NCI-H446 (cell line): Measurements from ENCODE around the gene EEF2.
A peak's percentile ranks its signal among the peaks of the same experiment; 100 is the strongest.
"Not testable (repeated sequence)": the region's sequence is repeated elsewhere in the genome, so short reads cannot be mapped to it uniquely, and the experiment has no call there.

Source experiments
- DNase-seq, 2 experiments: peaks; one replicate each; lab custom pipeline; 2025; lab: John Stamatoyannopoulos, UW

Gene EEF2

DNA sequence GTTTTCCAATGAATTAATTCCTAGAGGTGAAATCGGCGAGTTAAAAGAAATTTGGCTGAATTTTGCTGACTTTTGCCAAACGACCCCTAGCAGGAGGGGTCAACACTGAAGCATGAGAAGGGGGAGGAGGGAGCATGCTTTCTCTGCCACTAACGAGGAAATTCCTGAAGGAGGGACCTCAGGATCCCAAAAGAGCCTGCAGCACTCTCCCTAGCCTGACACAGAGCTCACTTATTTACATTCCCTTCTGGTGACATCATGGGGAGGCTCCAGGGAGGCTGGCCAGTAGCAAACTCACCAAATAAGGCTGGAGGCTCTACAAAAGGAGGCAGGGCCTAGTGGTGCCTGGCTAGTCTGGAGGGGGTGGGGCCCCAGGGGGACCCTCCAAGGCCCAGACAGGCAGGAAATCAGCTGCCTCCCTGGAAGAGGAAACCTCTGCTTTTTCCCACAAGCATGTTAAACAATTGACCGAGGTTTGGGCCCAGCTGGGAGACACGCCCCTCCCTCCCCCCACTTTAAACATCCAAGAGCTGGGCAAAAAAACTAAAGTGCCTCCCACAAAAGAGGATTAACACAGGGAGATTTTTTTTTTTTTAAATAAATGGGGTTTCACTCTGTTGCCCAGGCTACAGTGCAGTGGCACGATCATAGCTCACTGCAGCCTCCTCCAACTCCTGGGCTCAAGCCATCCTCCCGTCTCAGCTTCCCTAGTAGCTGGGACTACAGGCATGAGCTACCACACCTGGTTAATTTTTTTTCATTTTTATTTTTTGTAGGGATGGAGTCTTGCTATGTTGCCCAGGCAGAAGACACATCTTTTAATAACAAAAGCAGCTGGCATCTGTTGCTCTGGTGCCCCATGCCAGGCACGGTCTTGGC, 16.5 kb downstream of the EEF2 start:
- DNase-seq: peak; percentile 40 to 79

- DNase-seq: not testable (repeated sequence)
Observed at GRCh38 chr19:3967983-3968382, 17.3 kb downstream of the EEF2 start.

DNA sequence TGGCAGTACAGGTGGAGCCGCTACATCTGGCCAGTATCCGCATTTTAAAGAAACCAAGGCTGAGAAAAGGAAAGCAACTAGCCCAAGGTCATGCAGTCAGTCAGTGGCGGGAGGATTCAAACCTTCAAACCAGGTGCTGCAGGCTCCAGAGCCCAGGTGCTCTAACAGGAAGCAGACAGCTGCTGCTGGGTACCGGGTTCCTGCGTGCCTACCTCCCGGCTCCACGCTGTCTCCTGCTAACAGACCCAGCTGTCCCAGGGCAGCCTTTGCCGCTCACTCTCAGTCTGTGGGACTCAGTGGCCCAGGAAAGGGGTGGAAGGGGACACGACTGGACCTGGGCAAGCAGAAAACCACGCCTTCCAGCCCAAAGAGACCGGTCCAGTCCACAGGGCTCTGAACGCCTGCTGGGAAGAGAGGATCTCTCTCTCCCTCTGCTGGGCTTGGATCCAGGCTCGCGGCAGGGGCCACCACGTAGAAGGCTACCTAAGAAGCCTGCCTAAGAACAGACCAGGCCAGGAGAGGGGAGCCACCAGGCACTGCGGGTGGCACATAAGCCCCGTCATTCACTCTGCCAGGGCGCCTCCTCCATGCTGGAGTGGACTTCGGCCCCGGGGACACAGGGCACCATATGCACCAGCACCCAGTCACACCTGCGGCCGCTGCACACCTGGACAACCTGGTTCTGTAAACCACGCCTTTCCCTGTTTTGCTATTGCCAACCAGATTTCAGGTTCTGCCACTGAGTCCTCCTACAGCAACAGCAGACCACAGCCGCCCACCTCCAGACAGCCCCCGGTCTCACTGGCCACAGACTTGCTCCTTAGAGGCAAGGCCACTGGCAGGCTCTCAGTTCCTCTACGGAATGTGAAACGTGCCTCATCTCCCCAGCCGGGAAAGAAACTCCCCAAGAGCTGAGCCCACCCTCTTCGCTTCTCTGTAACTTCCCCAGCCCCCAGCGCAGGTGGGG, 18.9 kb downstream of the EEF2 start:
- DNase-seq: no peak

DNA sequence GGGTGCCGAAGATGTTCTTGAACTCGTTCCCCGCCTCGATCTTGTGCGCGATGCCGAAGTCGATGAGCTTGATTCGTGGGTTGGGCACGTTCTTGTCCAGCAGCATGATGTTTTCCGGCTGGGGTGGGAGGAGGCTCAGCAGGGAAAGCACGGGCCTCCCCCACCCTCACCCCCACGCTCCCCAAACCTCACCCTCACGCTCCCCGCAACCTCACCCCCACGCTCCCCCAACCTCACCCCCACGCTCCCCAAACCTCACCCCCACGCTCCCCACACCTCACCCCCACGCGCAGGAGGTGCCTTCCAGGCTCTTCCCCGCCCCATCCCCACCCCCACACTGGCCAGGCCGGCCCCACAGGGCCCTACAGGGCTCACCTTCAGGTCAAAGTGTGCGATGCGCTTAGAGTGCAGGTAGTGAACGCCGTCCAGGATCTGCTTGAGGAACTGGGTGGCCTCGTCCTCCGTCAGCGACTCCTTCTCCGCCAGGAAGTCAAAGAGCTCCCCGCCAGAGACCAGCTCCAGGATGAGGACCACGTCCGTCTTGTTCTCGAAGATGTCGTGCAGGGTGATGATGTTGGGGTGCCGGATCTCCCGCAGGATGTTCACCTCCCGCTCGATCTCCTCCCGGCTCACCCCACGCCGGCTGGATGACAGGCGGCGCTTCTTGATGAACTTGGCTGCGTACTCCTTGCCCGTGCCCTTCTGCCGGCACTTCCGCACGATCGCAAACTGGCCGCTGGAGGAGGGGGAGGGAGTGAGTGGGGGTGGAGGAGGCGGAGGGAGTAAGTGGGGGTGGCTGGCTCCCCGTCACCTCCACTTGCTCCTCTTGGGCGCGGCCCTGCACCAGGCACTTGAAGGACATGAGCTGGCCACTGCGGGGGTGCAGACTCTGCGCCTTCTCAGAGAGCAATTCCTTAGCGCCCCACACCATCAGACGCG, 20.7 kb downstream of the EEF2 start:
- DNase-seq: no peak

- DNase-seq: no peak
Observed at GRCh38 chr19:3963458-3964255, 21.6 kb downstream of the EEF2 start.

GRCh38 chr19:3961007-3961406, 24.3 kb downstream of the EEF2 start:
- DNase-seq: no peak

GRCh38 chr19:3959766-3960131, 25.5 kb downstream of the EEF2 start:
- DNase-seq: no peak

GRCh38 chr19:3958836-3959765, 26.2 kb downstream of the EEF2 start:
- DNase-seq: no peak

DNA sequence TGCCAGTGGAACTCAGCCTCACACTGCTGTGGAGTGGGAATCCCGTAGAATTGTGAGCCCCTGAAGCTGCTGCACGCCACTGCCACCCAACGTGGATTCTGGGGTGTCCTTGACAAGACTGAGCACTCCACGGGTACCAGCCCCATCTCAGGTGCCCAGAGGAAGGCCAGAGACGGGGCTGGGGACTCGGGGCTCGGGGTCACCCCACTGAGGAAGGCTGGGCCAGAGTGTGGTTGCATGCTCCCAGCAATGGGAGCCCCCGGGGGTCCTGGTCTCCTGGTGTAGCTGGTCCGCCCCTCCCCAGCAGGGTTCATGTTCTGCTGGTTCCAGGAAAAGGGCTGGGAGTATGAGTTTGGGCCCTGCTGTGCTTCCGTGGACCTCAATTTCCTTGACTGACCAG, 29.6 kb downstream of the EEF2 start:
- DNase-seq: no peak

DNA sequence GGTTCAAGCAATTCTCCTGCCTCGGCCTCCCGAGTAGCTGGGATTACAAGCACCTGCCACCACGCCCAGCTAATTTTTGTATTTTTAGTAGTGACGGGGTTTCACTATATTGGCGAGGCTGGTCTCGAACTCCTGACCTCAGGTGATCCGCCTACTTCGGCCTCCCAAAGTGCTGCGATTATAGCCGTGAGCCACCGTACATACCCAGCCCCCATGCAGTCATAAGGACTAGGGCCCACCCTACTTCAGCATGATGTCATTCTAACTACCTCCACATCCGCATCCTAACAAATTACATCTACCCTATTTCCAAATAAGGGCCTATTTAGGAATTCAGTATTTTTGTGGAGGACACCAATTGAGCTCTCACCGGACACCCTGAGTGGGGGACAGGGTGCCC, 30.0 kb downstream of the EEF2 start:
- not testable (repeated sequence) for DNase-seq

DNA sequence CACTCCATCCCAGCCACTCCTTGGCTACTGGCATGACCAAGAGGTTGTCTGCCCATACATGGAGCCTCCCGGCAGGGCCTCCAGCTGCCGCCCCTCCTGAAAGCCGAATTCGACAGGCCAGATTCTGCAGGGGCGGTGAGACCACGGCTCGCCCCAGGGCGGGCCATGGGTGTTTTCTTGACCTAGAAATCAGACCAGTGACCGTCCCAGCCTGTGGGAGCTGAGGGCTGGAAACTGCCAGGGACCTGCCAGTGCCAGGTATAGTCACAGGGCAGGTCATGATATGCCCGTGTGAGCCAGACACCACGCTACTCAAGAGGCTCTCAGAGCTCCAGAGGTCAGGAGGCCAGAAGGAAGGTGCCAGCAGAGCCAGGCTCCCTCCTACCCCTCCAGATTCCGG, 31.2 kb downstream of the EEF2 start:
- DNase-seq: no peak

DNA sequence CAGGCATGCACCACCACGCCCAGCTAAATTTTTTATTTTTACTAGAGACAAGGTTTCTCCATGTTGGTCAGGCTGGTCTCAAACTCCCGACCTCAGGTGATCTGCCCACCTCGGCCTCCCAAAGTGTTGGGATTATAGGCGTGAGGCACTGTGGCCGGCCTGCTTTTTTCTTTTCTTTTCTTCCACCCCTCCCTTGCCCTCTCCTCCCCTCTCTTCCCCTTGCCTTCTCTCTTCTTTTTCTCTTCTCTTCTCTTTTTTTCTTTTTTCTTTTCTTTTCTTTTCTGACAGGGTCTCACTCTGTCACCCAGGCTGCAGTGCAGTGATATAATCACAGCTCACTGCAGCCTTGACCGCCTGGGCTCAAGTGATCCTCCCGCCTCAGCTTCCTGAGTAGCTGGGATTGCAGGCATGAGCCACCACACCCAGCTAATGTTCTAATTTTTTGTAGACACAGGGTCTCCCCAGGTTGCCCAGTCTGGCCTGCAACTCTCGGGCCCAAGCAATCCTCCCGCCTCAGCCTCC, 32.4 kb downstream of the EEF2 start:
- DNase-seq: not testable (repeated sequence)

DNA sequence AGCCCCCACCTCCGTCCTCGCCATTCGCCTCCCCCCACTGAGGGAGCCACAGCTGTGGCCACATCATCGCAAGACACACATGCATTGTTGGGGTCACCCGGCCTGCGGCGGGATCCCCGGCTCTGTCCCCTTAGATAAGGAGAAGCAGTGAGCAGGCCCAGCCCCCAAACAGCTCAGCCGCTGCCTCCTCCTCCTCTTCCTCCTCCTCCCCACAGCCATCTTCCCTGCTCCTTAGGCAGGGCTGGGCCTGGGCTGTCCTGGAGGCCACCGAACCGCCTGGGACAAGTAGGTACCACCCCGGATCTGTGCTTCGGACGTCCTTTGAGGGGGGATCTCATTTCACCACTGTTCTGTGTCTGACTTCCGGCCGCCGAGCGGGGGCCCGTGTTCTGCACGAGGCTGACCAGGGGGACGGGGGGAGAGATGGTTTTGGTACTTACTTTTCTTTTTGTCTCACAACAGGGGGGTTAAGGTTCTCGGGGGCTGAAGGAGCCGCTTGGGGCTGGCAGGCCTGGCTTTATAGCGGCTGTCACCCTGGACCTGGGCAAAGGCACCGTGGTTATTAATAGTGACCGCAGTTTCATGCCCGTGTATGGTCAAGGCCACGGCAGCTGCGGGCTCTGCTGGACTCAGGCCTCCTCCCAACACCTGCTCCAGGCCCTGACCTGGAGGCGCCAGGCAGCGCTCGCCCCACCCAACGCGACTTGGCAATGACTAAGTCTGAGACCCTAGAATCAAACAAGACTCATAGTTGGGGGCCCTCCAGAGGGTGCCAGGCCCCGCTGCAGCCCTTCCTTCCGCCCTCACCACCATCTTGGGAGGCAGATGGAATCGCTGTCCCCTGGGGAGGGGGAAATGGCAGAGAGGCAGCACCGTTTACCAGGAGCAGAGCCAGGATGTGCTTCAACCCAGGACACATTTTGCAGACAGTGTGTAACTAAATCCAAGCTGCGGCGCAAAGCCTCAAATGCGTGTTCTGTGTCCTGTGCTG, 34.1 kb downstream of the EEF2 start:
- DNase-seq: no peak

- DNase-seq: no peak
Observed at GRCh38 chr19:3949997-3950859, 35.0 kb downstream of the EEF2 start.

DNA sequence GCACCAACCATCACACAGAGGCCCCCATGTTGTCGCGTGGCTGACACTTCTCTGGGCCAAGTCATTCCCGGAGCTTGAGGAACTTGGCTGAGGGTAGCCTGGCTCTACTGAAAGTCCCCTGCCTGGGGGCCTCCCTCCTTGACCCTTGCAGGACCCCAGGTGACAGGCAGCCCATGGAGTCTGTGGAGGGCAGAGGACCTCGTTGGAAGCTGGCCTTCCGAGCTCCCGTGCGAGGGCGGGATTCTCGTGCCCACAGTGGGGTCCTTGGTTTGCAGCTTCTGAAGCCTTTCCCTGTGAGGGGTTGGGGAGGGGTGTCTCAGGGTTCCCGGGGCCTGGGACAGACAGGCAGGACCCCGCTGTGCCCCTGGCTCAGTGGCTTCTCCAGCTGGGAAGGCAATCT, 36.0 kb downstream of the EEF2 start:
- DNase-seq: no peak

DNA sequence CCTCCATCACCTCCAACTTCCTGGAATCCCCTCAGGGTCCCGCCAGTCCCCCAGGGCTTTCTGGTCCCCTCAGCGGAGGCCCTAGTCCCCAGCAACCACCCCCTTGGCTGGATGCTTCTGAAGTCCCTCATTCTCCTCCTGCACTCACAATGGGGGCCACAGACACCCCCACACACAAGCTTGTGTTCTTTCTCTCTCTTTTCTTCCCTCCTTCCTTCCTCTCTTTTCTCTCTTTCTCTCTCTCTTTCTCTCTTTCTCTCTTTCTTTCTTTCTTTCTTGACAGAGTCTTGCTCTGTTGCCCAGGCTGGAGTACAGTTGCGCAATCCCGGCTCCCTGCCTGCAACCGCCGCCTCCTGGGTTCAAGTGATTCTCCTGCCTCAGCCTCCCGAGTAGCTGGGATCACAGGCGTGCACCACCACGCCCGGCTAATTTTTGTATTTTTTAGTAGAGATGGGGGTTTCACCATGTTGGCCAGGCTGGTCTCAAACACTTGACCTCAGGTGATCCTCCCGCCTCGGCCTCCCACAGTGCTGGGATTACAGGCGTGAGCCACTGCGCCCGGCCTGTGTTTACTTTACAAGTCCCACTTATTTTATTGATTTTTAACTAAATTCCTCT, 37.8 kb downstream of the EEF2 start:
- not testable (repeated sequence) for DNase-seq

DNA sequence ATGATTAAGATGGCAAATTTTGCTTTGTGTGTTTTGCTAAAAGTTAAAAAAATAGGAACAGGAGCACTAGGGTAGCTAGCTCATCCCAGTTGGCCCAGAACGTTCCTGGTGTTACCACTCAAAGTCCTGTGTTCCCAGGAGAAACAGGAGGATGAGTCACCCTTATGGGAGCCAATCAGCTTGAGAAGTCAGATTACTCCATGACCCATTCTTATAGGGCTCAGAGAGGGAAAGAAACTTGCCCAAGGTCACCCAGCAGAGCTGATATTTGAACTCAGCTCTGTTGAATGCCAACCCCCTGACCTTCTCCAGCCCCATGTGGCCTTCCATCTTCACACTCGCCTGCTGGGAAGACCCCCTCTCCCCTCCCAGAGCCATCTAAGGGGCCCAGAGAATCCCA, 39.4 kb downstream of the EEF2 start:
- no peak for DNase-seq
